ENCODE data around the gene ARHGEF37.
"Not testable (repeated sequence)": the region's sequence is repeated elsewhere in the genome, so short reads cannot be mapped to it uniquely, and the experiment has no call there.

ARHGEF37 gene

DNA sequence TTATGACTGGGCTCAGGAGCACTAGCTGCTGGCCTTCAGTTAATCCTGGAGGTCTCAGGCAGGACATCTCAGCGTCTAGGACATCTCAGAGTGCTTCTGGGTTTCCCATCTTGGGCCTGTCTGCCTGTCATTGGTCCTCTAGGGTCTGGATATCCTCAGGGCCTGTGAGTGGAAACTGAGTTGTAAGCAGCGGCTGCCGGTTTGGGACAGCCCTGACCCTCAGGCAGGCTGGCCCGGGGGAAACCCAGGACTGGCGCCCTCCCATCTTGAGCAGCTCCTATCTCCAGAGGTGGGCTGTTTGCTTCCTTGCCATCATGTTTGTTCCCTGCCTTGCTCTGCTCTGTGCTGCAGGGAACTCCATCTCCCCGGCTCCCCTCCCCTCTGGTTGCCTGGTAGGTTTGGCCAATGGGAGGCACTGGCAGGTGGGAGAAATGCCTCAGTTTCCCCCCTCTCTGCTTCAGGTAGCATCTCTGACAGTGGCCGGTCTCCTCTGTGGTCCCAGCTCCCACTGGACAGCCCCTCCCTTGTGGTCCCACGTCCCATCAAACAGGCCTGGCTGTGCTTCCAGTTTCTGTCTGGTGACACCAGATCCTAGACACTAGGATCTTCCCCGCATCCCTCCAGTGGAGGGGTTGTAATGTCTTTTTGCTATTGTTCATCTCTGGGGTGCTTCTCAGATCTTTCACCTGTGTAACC, 57.4 kb downstream of the ARHGEF37 start:
- Histone ChIP-seq H3K36me3 (ENCODE audit: control insufficient read depth, insufficient read depth, low read length) (no peaks in the 10 kb centered on the region), H3K9ac (ENCODE audit: low read length) (no peak overlapping the region), H3K27me3 (ENCODE audit: control insufficient read depth, insufficient read depth, low read length) (no peaks in the 10 kb centered on the region), H3K4me3 (ENCODE audit: low read length) (no peak overlapping the region), H3K4me1 (ENCODE audit: control insufficient read depth, insufficient read depth, low read length) (peaks cover 12% of the 10 kb centered on the region), H3K27ac (ENCODE audit: low read depth, low read length) (no peak overlapping the region)

DNA sequence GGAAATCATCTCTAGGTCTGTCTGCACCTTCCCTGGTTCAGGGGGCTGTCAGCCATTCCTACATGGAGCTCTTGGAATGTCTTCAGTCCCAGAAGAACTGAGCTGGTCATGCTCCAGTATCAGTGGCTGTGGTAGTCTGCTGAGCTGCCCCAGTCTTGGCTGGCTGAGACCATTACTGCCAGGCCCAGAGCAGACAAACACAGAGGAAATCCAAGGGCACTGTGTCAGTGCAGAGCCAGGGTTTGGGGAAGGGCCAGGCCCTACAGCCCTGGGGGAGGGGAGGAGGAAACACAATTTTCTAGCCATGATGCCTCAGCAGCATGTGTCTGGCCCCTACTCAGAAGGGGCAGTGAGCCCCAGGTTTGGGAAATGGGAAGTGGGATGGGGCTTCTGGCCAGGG, 58.4 kb downstream of the ARHGEF37 start:
- Histone ChIP-seq H3K9ac (ENCODE audit: low read length) (no peak overlapping the region), H3K27ac (ENCODE audit: low read depth, low read length) (peak overlapping the region; percentile 86), H3K4me3 (ENCODE audit: low read length) (no peak overlapping the region), H3K36me3 (ENCODE audit: control insufficient read depth, insufficient read depth, low read length) (no peaks in the 10 kb centered on the region), H3K4me1 (ENCODE audit: control insufficient read depth, insufficient read depth, low read length) (peaks cover 12% of the 10 kb centered on the region), H3K27me3 (ENCODE audit: control insufficient read depth, insufficient read depth, low read length) (no peaks in the 10 kb centered on the region)

DNA sequence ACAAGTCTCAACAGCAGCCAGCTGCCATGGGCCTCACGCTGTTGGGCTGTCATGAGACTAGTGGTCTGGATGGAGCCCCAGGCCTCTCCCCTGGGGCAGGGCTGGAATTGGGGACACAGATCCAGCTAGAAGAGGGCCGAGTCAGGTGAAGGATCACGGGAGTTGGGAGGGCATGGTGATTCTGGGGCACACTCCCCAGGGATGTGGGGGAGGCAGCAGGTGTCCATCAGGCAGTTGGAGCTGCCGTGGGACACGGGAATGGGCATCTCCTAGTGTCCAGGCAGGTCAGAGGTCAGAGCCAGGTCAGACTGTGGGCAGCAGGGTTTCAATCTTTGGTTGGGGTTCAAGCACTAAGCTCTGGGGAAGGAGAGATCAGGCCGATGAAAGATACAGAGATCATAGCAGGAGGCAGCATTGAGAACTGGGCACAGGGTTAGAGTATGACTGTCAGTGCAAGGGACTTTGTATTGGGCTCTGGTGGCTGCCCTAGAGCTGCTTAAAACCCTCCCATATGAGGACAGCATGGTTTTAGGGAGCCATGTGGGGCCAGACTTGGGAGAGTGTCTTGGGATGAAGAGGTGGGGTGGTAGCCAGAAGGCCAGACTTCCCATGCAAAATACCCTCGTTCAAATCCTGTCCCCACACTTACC, 59.2 kb downstream of the ARHGEF37 start:
- Histone ChIP-seq H3K27ac (ENCODE audit: low read depth, low read length) (peak overlapping the region; percentile 86), H3K4me1 (ENCODE audit: control insufficient read depth, insufficient read depth, low read length) (peaks cover 12% of the 10 kb centered on the region), H3K36me3 (ENCODE audit: control insufficient read depth, insufficient read depth, low read length) (no peaks in the 10 kb centered on the region), H3K9ac (ENCODE audit: low read length) (peak overlapping the region; percentile 1), H3K4me3 (ENCODE audit: low read length) (peak overlapping the region; percentile 47), H3K27me3 (ENCODE audit: control insufficient read depth, insufficient read depth, low read length) (no peaks in the 10 kb centered on the region)

DNA sequence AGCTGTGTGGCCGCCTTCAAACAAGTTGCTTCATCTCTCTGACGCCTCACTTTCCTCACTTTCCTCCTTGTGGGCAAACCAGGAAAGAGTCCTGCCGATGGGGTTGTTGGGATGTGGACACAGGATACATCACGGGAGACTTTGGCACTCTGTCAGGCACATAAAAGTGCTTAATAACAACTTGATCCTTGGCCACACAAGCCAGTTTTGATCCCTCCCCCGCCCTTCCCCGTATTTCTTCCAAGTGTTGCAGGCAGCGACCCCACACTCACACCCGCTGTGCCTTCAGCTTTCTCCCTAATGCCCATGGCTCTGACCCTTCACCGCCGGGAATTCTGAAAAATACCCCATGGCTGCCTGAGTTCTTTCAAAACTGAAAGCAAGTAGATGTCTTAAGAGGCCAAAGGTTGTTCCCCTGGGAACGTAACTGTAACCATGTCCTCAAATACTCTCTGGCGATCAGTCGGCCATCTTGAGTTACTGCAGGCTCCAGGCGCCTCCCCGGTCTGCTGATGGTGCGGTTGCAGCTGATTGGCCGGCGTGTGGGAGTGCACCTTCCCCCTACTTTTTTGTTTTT, 59.8 kb downstream of the ARHGEF37 start:
- peak overlapping the region; percentile 86 for H3K27ac ChIP-seq (ENCODE audit: low read depth, low read length)

DNA sequence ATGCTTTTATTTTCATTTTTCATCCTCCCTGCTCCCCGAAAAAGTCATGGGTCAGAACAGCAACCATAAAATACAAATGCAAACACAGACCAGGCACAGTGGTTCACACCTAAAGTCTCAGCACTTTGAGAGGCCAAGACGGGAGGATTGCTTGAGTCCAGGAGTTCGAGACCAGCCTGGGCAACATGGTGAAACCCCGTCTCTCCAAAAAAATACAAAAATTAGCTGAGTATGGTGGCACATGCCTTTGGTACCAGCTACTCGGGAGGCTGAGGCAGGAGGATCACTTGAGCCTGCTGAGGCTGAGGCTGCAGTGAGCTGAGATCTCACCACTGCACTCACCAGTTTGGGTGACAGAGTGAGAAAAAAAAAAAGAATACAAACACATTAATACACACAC, 60.3 kb downstream of the ARHGEF37 start:
- Histone ChIP-seq H3K9ac (ENCODE audit: low read length) (no peak overlapping the region), H3K36me3 (ENCODE audit: control insufficient read depth, insufficient read depth, low read length) (no peaks in the 10 kb centered on the region), H3K27me3 (ENCODE audit: control insufficient read depth, insufficient read depth, low read length) (no peaks in the 10 kb centered on the region), H3K27ac (ENCODE audit: low read depth, low read length) (peak overlapping the region; percentile 55), H3K4me1 (ENCODE audit: control insufficient read depth, insufficient read depth, low read length) (peaks cover 12% of the 10 kb centered on the region), H3K4me3 (ENCODE audit: low read length) (peak overlapping the region; percentile 47)

More for the DNA sequence above, 59.8 kb downstream of the ARHGEF37 start:
- Histone ChIP-seq H3K4me3 (ENCODE audit: low read length) (peak overlapping the region; percentile 47), H3K9ac (ENCODE audit: low read length) (no peak overlapping the region), H3K36me3 (ENCODE audit: control insufficient read depth, insufficient read depth, low read length) (no peaks in the 10 kb centered on the region), H3K27me3 (ENCODE audit: control insufficient read depth, insufficient read depth, low read length) (no peaks in the 10 kb centered on the region), H3K4me1 (ENCODE audit: control insufficient read depth, insufficient read depth, low read length) (peaks cover 12% of the 10 kb centered on the region)

DNA sequence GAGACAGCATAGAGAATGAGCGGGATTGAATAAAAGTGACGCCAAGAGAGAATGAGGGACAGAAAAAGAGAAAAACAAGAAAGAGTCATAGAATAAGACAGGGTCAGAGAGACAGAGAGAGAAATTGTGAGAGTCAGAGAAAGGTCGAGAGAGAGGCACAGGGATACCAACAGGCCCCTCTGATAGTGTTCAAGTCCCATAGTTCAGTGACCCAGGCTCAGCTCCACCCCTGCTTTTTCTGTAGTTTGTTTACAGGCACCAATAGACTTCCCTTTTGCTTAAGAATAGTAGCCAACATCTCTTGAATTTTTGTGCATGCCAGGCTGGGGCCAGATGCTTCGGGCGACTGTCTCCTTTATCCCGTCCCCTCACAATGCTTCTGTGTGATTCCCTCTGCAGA, 62.5 kb downstream of the ARHGEF37 start:
- no peaks in the 10 kb centered on the region for H3K27me3 ChIP-seq (ENCODE audit: control insufficient read depth, insufficient read depth, low read length)
- peaks cover 12% of the 10 kb centered on the region for H3K4me1 ChIP-seq (ENCODE audit: control insufficient read depth, insufficient read depth, low read length)
- no peak overlapping the region for H3K27ac ChIP-seq (ENCODE audit: low read depth, low read length)
- no peak overlapping the region for H3K4me3 ChIP-seq (ENCODE audit: low read length)
- no peaks in the 10 kb centered on the region for H3K36me3 ChIP-seq (ENCODE audit: control insufficient read depth, insufficient read depth, low read length)
- no peak overlapping the region for H3K9ac ChIP-seq (ENCODE audit: low read length)

DNA sequence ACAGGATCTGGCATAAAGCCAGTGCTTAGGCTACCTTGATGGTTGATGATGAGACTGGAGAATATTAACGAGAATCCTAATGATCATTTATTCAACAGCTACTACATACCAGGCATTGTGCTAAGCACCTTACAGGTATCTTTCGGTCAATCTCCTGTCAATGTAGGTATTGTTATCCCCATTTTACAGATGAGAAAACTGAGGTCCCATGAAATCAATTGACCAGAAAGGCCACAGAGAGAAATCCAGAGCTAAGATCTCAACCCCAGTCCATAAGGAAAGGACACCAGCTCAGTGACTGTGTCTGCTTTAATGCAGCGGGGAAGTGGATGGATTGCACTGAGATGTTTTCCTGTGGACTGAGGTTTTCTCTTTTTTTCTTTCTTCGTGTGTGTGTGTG, 63.3 kb downstream of the ARHGEF37 start:
- no peaks in the 10 kb centered on the region for H3K27me3 ChIP-seq (ENCODE audit: control insufficient read depth, insufficient read depth, low read length)
- H3K36me3 ChIP-seq (ENCODE audit: control insufficient read depth, insufficient read depth, low read length), result no peaks in the 10 kb centered on the region
- H3K4me1 ChIP-seq (ENCODE audit: control insufficient read depth, insufficient read depth, low read length), result peaks cover 12% of the 10 kb centered on the region
- H3K27ac ChIP-seq (ENCODE audit: low read depth, low read length), result no peak overlapping the region
- no peak overlapping the region for H3K9ac ChIP-seq (ENCODE audit: low read length)
- no peak overlapping the region for H3K4me3 ChIP-seq (ENCODE audit: low read length)

DNA sequence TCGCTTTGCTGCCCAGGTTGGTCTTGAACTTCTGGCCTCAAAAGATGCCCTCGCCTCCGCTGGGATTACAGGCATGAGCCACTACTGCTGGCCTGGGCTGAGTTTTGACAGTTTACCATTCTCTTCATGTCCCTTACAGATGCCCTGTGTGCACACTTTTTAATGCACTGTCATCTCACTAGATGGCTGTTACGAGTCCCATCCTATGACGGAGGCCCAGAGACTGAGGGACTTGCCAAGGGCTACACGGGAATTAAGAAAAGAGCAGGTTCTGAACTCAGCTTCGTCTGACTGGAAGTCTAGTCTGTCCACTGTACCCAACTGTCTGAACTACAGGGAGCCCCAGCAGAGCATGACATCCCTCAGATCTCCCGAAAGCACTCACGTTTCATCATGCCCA, 63.9 kb downstream of the ARHGEF37 start:
- Histone ChIP-seq H3K27me3 (ENCODE audit: control insufficient read depth, insufficient read depth, low read length) (no peaks in the 10 kb centered on the region), H3K27ac (ENCODE audit: low read depth, low read length) (no peak overlapping the region), H3K36me3 (ENCODE audit: control insufficient read depth, insufficient read depth, low read length) (no peaks in the 10 kb centered on the region), H3K9ac (ENCODE audit: low read length) (no peak overlapping the region), H3K4me1 (ENCODE audit: control insufficient read depth, insufficient read depth, low read length) (peaks cover 7% of the 10 kb centered on the region), H3K4me3 (ENCODE audit: low read length) (no peak overlapping the region)

DNA sequence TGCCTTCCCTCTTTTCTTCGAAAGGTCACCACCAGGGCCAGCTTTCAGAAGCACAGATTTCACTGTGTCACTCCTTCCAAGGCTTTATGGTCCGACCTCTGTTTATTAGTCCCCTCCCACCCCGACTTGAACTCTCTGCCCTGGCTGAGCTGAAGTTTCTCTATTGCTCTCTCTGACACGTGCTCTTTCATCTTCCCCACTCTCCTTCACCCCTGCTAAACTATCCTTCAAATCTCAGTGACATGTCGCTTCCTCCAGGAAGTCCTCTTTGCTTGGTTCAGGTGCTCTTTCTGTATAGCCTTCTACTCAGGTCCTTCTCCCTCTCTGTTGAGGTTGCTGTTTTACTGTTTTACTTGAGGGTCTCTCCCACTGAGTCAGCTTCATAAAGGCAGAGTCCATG, 64.4 kb downstream of the ARHGEF37 start:
- Histone ChIP-seq H3K9ac (ENCODE audit: low read length) (no peak overlapping the region), H3K36me3 (ENCODE audit: control insufficient read depth, insufficient read depth, low read length) (no peaks in the 10 kb centered on the region), H3K27me3 (ENCODE audit: control insufficient read depth, insufficient read depth, low read length) (no peaks in the 10 kb centered on the region), H3K27ac (ENCODE audit: low read depth, low read length) (no peak overlapping the region), H3K4me1 (ENCODE audit: control insufficient read depth, insufficient read depth, low read length) (peaks cover 2% of the 10 kb centered on the region), H3K4me3 (ENCODE audit: low read length) (no peak overlapping the region)

DNA sequence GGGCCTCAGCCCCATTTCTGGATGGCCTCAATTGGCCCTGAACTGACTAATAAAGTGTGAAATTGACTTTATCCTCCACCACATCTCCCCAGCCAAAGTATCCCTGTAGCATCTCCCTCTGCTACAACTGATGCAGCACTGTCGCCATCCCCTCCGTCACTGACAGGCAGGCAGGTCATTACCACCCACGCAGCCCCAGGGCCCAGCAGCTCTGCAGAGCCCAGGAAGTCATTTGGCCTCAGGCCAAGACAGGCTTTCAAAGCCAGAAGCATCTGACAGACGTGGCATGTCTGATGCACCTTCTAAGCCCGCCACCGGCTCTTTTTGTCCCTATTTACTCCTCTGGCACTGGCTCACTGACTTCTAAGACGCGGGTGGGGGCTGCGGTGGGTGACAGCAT, 65.3 kb downstream of the ARHGEF37 start:
- Histone ChIP-seq H3K4me1 (ENCODE audit: control insufficient read depth, insufficient read depth, low read length) (no peaks in the 10 kb centered on the region), H3K27ac (ENCODE audit: low read depth, low read length) (no peak overlapping the region), H3K9ac (ENCODE audit: low read length) (no peak overlapping the region), H3K27me3 (ENCODE audit: control insufficient read depth, insufficient read depth, low read length) (no peaks in the 10 kb centered on the region), H3K4me3 (ENCODE audit: low read length) (no peak overlapping the region), H3K36me3 (ENCODE audit: control insufficient read depth, insufficient read depth, low read length) (no peaks in the 10 kb centered on the region)

DNA sequence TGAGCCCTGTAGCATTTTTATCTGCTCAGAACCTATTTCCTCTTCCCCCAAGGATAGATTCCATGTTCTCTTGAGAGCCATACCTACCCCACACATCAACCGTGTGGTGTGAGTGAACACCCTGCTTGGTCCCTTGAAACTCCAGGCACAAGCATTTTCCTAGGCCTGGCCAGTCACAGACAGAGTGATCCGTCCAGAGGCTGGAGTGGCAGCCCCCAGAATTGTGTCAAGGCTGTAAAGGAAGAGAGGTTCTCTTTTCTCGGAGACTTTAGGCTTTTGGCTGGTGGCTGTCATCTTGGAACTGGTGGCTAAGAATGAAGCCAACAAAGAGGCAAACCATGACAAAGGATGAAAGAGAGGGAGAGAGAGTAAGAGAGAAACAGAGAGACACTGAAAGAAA, 66.0 kb downstream of the ARHGEF37 start:
- Histone ChIP-seq H3K36me3 (ENCODE audit: control insufficient read depth, insufficient read depth, low read length) (no peaks in the 10 kb centered on the region), H3K27ac (ENCODE audit: low read depth, low read length) (no peak overlapping the region), H3K9ac (ENCODE audit: low read length) (no peak overlapping the region), H3K27me3 (ENCODE audit: control insufficient read depth, insufficient read depth, low read length) (no peaks in the 10 kb centered on the region), H3K4me1 (ENCODE audit: control insufficient read depth, insufficient read depth, low read length) (no peaks in the 10 kb centered on the region), H3K4me3 (ENCODE audit: low read length) (no peak overlapping the region)

DNA sequence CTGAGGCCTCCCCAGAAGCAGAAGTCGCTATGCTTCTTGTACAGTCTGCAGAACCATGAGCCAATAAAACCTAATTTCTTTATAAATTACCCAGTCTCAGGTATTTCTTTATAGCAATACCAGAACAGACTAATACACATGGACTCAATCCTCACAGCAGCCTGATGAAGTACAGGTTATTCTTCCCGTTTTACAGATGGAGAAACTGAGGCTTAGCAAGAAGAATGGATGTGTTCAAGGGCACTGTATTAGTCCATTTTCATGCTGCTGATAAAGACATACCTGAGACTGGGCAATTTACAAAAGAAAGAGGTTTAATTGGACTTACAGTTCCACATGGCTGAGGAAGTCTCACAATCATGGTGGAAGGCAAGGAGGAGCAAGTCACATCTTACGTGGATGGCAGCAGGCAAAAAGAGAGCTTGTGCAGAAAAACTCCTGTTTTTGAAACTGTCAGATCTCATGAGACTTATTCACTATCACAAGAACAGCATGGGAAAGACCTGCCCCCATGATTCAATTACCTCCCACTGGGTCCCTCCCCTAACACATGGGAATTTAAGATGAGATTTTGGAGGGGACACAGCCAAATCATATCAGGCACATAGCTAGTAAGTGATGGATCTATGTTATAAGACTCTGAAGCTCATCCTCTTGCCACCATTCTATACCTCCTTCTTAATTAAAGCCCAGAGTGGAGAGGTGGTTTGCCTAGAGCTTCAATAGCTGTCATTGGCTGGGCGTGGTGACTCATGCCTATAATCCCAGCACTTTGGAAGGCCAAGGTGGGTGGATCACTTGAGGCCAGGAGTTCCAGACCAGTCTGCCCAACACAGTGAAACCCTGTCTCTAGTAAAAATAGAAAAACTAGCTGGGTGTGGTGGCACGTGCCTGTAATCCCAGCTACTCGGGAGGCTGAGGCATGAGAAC, 67.4 kb downstream of the ARHGEF37 start:
- H3K4me1 ChIP-seq (ENCODE audit: control insufficient read depth, insufficient read depth, low read length); H3K27ac ChIP-seq (ENCODE audit: low read depth, low read length); H3K36me3 ChIP-seq (ENCODE audit: control insufficient read depth, insufficient read depth, low read length); H3K9ac ChIP-seq (ENCODE audit: low read length); H3K4me3 ChIP-seq (ENCODE audit: low read length); H3K27me3 ChIP-seq (ENCODE audit: control insufficient read depth, insufficient read depth, low read length): not testable (repeated sequence)
